Retinal pigment epithelial cell (primary cell): ENCODE results near the gene PNPLA3.

Source experiments
- DNase-seq: peaks from one replicate; pipeline ENCODE4 v3.0.0-alpha.2; 2010; ENCODE audit warnings: low read depth
- H3K4me3 ChIP-seq: 2 replicates; pipeline ENCODE4 v1.5.1; 2011; ENCODE audit warnings: mild to moderate bottlenecking, low read length, control low read depth, moderate library complexity
- TF ChIP-seq, protein P1 (sequence below): conservative IDR thresholded peaks from 2 replicates; pipeline ENCODE4 v1.5.1; 2011; ENCODE audit warnings: low read depth, low read length, control low read depth, inconsistent platforms

PNPLA3 gene

DNA sequence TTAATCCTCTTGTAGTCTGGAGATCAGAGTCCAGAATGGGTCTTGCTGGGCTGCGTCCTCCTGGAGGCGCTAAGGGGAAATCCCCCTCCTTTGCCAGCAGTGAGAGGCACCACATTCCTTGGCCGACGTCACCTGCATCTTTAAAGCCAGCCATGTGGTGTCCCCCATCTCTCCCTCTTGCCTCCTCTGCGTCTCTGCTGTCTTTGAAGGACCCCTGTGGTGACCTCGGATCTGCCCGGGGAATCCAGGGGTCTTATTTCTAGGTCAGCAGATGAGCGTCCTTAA, 73.3 kb downstream of the PNPLA3 start:
- DNase-seq, result no peak
- H3K4me3 ChIP-seq, result no peak overlapping the region
- TF ChIP-seq, protein P1, sequence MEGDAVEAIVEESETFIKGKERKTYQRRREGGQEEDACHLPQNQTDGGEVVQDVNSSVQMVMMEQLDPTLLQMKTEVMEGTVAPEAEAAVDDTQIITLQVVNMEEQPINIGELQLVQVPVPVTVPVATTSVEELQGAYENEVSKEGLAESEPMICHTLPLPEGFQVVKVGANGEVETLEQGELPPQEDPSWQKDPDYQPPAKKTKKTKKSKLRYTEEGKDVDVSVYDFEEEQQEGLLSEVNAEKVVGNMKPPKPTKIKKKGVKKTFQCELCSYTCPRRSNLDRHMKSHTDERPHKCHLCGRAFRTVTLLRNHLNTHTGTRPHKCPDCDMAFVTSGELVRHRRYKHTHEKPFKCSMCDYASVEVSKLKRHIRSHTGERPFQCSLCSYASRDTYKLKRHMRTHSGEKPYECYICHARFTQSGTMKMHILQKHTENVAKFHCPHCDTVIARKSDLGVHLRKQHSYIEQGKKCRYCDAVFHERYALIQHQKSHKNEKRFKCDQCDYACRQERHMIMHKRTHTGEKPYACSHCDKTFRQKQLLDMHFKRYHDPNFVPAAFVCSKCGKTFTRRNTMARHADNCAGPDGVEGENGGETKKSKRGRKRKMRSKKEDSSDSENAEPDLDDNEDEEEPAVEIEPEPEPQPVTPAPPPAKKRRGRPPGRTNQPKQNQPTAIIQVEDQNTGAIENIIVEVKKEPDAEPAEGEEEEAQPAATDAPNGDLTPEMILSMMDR, result peak; percentile 9
